HEK293 (cell line): ENCODE measurements around the gene AVP.

Source experiments
- SP2 ChIP-seq: fragments of 450-650 bp; formaldehyde crosslinking; IDR thresholded peaks from 2 replicates; pipeline ENCODE4 v1.5.1; 2016; ENCODE audit warnings: missing biosample characterization, missing genetic modification characterization
- ZBTB21 ChIP-seq: fragments of 450-650 bp; formaldehyde crosslinking; IDR thresholded peaks from 2 replicates; pipeline ENCODE4 v1.5.1; 2017; ENCODE audit warnings: missing biosample characterization, missing genetic modification characterization
- ZNF114 ChIP-seq: fragments of 450-650 bp; formaldehyde crosslinking; IDR thresholded peaks from 2 replicates; pipeline ENCODE4 v1.5.0; 2017; ENCODE audit warnings: missing biosample characterization, missing genetic modification characterization
- ZNF239 ChIP-seq: fragments of 450-650 bp; formaldehyde crosslinking; IDR thresholded peaks from 2 replicates; pipeline ENCODE4 v1.5.1; 2016; ENCODE audit warnings: missing biosample characterization, missing genetic modification characterization
- ZNF24 ChIP-seq: fragments of 450-650 bp; formaldehyde crosslinking; IDR thresholded peaks from 2 replicates; pipeline ENCODE4 v1.5.1; 2016; ENCODE audit warnings: missing biosample characterization, missing genetic modification characterization
- ZNF549 ChIP-seq: fragments of 450-650 bp; IDR thresholded peaks from 2 replicates; pipeline ENCODE4 v1.5.1; 2018; ENCODE audit warnings: missing biosample characterization, missing genetic modification characterization, mild to moderate bottlenecking, inconsistent platforms, moderate library complexity
- TF ChIP-seq, protein P1 (sequence below): fragments of 450-650 bp; formaldehyde crosslinking; IDR thresholded peaks from 2 replicates; pipeline ENCODE4 v1.5.1; 2016; ENCODE audit warnings: missing biosample characterization, missing genetic modification characterization
- TF ChIP-seq, protein P2 (sequence below): sonication (generic); formaldehyde crosslinking; IDR thresholded peaks from 2 replicates; pipeline ENCODE4 v1.8.1; 2022; ENCODE audit warnings: mild to moderate bottlenecking, moderate library complexity, missing genetic modification reagents
- TF ChIP-seq, protein P3 (sequence below): fragments of 450-650 bp; IDR thresholded peaks from 2 replicates; pipeline ENCODE4 v1.5.1; 2018; ENCODE audit warnings: missing biosample characterization, missing genetic modification characterization

DNA sequence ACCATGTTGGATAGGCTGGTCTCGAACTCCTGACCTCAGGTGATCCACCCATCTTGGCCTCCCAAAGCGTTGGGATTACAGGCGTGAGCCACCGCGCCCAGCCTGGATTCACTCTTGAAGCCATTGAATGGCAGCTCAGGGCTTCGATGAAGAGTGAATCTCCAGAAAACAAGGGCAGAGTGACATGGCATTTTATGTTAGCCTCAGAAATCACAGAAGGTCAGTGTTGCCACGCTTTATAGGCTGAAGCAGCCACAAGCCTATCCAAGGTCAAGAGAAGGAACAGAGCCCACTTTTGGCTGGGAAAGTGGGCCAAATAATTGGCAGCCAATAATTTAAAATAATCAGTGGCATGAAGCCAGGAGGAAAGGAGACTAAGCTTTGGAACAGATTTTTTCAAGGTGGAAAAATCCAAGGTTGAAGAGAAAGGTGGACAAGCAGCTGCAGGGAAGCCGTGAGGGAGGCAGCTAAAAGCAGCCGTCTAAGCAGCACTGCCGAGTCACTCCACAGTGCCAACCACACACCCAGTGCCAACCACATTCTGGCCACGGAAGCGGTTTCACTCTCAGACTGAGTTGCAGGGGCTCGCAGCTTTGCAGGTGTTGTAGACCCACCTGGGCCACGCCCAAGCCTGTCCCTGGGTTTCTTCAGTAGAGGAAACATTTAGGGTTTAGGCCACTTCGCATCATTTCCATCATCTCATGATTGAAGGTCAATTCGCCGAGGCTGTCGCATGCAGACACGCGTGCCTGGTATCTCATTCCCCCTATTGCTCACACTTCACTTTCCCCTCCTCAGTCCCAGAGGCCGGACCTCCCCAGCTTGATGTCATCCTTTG, 17.4 kb upstream of the AVP start:
- TF ChIP-seq, protein P1, sequence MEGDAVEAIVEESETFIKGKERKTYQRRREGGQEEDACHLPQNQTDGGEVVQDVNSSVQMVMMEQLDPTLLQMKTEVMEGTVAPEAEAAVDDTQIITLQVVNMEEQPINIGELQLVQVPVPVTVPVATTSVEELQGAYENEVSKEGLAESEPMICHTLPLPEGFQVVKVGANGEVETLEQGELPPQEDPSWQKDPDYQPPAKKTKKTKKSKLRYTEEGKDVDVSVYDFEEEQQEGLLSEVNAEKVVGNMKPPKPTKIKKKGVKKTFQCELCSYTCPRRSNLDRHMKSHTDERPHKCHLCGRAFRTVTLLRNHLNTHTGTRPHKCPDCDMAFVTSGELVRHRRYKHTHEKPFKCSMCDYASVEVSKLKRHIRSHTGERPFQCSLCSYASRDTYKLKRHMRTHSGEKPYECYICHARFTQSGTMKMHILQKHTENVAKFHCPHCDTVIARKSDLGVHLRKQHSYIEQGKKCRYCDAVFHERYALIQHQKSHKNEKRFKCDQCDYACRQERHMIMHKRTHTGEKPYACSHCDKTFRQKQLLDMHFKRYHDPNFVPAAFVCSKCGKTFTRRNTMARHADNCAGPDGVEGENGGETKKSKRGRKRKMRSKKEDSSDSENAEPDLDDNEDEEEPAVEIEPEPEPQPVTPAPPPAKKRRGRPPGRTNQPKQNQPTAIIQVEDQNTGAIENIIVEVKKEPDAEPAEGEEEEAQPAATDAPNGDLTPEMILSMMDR (tag by site-specific recombination) = no peak
- TF ChIP-seq ZNF24 (tag by site-specific recombination) = no peak
- TF ChIP-seq, protein P2, sequence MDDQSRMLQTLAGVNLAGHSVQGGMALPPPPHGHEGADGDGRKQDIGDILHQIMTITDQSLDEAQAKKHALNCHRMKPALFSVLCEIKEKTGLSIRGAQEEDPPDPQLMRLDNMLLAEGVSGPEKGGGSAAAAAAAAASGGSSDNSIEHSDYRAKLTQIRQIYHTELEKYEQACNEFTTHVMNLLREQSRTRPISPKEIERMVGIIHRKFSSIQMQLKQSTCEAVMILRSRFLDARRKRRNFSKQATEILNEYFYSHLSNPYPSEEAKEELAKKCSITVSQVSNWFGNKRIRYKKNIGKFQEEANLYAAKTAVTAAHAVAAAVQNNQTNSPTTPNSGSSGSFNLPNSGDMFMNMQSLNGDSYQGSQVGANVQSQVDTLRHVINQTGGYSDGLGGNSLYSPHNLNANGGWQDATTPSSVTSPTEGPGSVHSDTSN (CRISPR knock-in tag) = no peak
- TF ChIP-seq ZBTB21 = no peak
- no peak for TF ChIP-seq SP2 (tag by site-specific recombination)
- no peak for TF ChIP-seq ZNF114 (tag by site-specific recombination)
- TF ChIP-seq ZNF239 (tag by site-specific recombination) = no peak
- TF ChIP-seq, protein P3, sequence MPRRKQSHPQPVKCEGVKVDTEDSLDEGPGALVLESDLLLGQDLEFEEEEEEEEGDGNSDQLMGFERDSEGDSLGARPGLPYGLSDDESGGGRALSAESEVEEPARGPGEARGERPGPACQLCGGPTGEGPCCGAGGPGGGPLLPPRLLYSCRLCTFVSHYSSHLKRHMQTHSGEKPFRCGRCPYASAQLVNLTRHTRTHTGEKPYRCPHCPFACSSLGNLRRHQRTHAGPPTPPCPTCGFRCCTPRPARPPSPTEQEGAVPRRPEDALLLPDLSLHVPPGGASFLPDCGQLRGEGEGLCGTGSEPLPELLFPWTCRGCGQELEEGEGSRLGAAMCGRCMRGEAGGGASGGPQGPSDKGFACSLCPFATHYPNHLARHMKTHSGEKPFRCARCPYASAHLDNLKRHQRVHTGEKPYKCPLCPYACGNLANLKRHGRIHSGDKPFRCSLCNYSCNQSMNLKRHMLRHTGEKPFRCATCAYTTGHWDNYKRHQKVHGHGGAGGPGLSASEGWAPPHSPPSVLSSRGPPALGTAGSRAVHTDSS (tag by site-specific recombination) = no peak
- no peak for TF ChIP-seq ZNF549 (tag by site-specific recombination)
